PC-9 (cell line): ENCODE data around the gene RNU1-2. TPM values are rescaled to one million over a fixed set of nuclear protein-coding genes. Genes with fewer than 3 reads are reported as not detected.
"Not testable (repeated sequence)": the region's sequence is repeated elsewhere in the genome, so short reads cannot be mapped to it uniquely, and the experiment has no call there.

Experiments
- Bru-seq: library from RNA; stranded (reverse); fragments of 400-500 nt; gene quantifications from one replicate; lab custom pipeline; 2021; lab: Mats Ljungman, UMichigan
- BruChase-seq, 2 experiments: library from RNA; stranded (reverse); fragments of 400-500 nt; gene quantifications; one replicate each; lab custom pipeline; 2021; lab: Mats Ljungman, UMichigan
- BruUV-seq: library from RNA; stranded (reverse); fragments of 400-500 nt; replicated peaks from 2 replicates; lab custom pipeline; 2021; lab: Mats Ljungman, UMichigan
- CTCF ChIA-PET: fragments of 300-600 bp; sonication (Branson Sonifier 250); formaldehyde crosslinking; loops from one replicate; lab custom pipeline; 2022; ENCODE audit warnings: antibody characterized with exemption; lab: Charles Lee
- POLR2A ChIA-PET: fragments of 300-600 bp; sonication (Branson Sonifier 250); formaldehyde crosslinking; loops from one replicate; lab custom pipeline; 2022; ENCODE audit warnings: antibody characterized with exemption; ENCODE audit not compliant: unreplicated experiment; lab: Charles Lee
- DNase-seq, 2 experiments: peaks; one replicate each; pipeline versions ENCODE4 v3.0.0 to v3.0.0-alpha.2; 2015 to 2022; ENCODE audit warnings: mixed read lengths in 1 of 2
- H2AFZ ChIP-seq: fragments of 200-600 bp; sonication (generic); 2 replicates; pipeline ENCODE4 v1.8.1; 2017; ENCODE audit warnings: antibody characterized with exemption
- H3F3A ChIP-seq: fragments of 200-600 bp; sonication (generic); 2 replicates; pipeline ENCODE4 v1.8.1; 2017; ENCODE audit warnings: antibody characterized with exemption, mild to moderate bottlenecking, low read depth; ENCODE audit not compliant: insufficient read depth
- H3K27ac ChIP-seq: fragments of 200-600 bp; sonication (generic); 2 replicates; pipeline ENCODE4 v1.6.1; 2016; ENCODE audit warnings: mixed run types
- H3K27me3 ChIP-seq: fragments of 200-600 bp; sonication (generic); 2 replicates; pipeline ENCODE4 v1.6.1; 2016; ENCODE audit warnings: low read depth, mixed run types; ENCODE audit not compliant: insufficient read depth
- H3K36me3 ChIP-seq: fragments of 200-600 bp; sonication (generic); 2 replicates; pipeline ENCODE4 v1.6.1; 2016; ENCODE audit warnings: low read depth, mixed run types
- H3K4me1 ChIP-seq: fragments of 200-600 bp; sonication (generic); replicated peaks from 2 replicates; pipeline ENCODE4 v1.6.1; 2016; ENCODE audit warnings: mixed run types; ENCODE audit not compliant: insufficient read depth
- H3K4me2 ChIP-seq: fragments of 200-600 bp; sonication (generic); 2 replicates; pipeline ENCODE4 v1.6.1; 2017; ENCODE audit warnings: mixed run types
- H3K4me3 ChIP-seq: fragments of 200-600 bp; sonication (generic); 2 replicates; pipeline ENCODE4 v1.6.1; 2016; ENCODE audit warnings: mixed run types
- H3K79me2 ChIP-seq: fragments of 200-600 bp; sonication (generic); 2 replicates; pipeline ENCODE4 v1.6.1; 2017; ENCODE audit warnings: low read depth, mixed run types
- H3K9me2 ChIP-seq: fragments of 200-600 bp; sonication (generic); 2 replicates; pipeline ENCODE4 v1.8.1; 2017; ENCODE audit warnings: mild to moderate bottlenecking; ENCODE audit not compliant: insufficient read depth
- H3K9me3 ChIP-seq: fragments of 200-600 bp; sonication (generic); 2 replicates; pipeline ENCODE4 v1.8.1; 2016; ENCODE audit warnings: low read depth; ENCODE audit not compliant: insufficient read depth
- H4K20me1 ChIP-seq: fragments of 200-600 bp; sonication (generic); 2 replicates; pipeline ENCODE4 v1.8.1; 2017; ENCODE audit not compliant: insufficient read depth
- intact Hi-C: fragments of 100-400 bp; cut with micrococcal nuclease; formaldehyde crosslinking; loops from one replicate; pipeline ENCODE4 v1.10.0; 2022; ENCODE audit not compliant: unreplicated experiment
- long read RNA-seq: library from polyadenylated mRNA; stranded (forward); transcript quantifications from one replicate; pipeline ENCODE4 v2.0.0, GENCODE V29; 2022
- total RNA-seq: library from RNA; stranded (reverse); gene quantifications from 2 replicates; pipeline ENCODE4 v1.2.3, GENCODE V29; 2021

RNU1-2 gene
- total RNA-seq (1,333 and 3,235 TPM in 2 replicates), Bru-seq, nascent RNA (percentile 94 among the genes with signal in this experiment), BruChase-seq, experiment 1, labeled RNA remaining after a 2-hour chase (percentile 39 among the genes with signal in this experiment), BruChase-seq, experiment 2, labeled RNA remaining after a 6-hour chase (percentile 59 among the genes with signal in this experiment)
- long read RNA-seq, result 0 reads

DNA sequence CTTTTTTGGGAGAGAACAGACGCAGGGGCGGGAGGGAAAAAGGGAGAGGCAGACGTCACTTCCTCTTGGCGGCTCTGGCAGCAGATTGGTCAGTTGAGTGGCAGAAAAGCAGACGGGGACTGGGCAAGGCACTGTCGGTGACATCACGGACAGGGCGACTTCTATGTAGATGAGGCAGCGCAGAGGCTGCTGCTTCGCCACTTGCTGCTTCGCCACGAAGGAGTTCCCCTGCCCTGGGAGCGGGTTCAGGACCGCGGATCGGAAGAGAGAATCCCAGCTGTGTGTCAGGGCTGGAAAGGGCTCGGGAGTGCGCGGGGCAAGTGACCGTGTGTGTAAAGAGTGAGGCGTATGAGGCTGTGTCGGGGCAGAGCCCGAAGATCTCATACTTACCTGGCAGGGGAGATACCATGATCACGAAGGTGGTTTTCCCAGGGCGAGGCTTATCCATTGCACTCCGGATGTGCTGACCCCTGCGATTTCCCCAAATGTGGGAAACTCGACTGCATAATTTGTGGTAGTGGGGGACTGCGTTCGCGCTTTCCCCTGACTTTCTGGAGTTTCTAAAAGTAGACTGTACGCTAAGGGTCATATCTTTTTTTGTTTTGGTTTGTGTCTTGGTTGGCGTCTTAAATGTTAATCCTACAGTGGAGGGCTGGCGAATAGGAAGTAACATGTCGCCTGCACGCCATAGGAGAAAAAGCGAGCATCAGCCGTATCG is at the start of gene RNU1-2:
Gene RNU1-2 (plus strand): TSS at position 383 of the 718 bp plus-strand sequence.
- H3K9me3 ChIP-seq, H3K4me1 ChIP-seq, intact Hi-C loops, H3K36me3 ChIP-seq, H2AFZ ChIP-seq, CTCF ChIA-PET, H3K79me2 ChIP-seq, H3K27me3 ChIP-seq, H4K20me1 ChIP-seq, H3F3A ChIP-seq, H3K9me2 ChIP-seq: not testable (repeated sequence)
- peak; percentile 70 to 93 for DNase-seq
- TSS peak; percentile 99 for BruUV-seq
- POLR2A ChIA-PET, result interaction anchor here (0.6 to 0.7 kb wide), 4 partner anchors 8 to 454 kb away, joined by 4 to 7 read pairs (median 4); no protein-coding TSS in a partner anchor
- H3K4me2 ChIP-seq, result peak within 1 kb of the TSS; percentile 75
- peak within 1 kb of the TSS; percentile 60 for H3K27ac ChIP-seq
- H3K4me3 ChIP-seq, result peak within 1 kb of the TSS; percentile 49; the same call in 1 of the 2 replicates

- H3K4me3 ChIP-seq, H4K20me1 ChIP-seq, POLR2A ChIA-PET, CTCF ChIA-PET, H3K27me3 ChIP-seq, H3F3A ChIP-seq, H3K4me1 ChIP-seq, BruUV-seq, H3K36me3 ChIP-seq, H3K4me2 ChIP-seq, H3K9me3 ChIP-seq, DNase-seq, H3K27ac ChIP-seq, H2AFZ ChIP-seq, H3K9me2 ChIP-seq, H3K79me2 ChIP-seq, intact Hi-C loops: not testable (repeated sequence)
These were observed 39.6 kb upstream of the RNU1-2 start for GRCh38 chr1:16856201-16856600.

GRCh38 chr1:16859167-16860041 is 36.4 kb upstream of the RNU1-2 start:
- BruUV-seq, H2AFZ ChIP-seq, intact Hi-C loops, H3K9me2 ChIP-seq, H3K36me3 ChIP-seq, H3K4me1 ChIP-seq, POLR2A ChIA-PET, H3K79me2 ChIP-seq, H3F3A ChIP-seq, H3K9me3 ChIP-seq, H4K20me1 ChIP-seq, DNase-seq, H3K4me2 ChIP-seq, CTCF ChIA-PET, H3K27me3 ChIP-seq, H3K27ac ChIP-seq, H3K4me3 ChIP-seq: not testable (repeated sequence)

DNA sequence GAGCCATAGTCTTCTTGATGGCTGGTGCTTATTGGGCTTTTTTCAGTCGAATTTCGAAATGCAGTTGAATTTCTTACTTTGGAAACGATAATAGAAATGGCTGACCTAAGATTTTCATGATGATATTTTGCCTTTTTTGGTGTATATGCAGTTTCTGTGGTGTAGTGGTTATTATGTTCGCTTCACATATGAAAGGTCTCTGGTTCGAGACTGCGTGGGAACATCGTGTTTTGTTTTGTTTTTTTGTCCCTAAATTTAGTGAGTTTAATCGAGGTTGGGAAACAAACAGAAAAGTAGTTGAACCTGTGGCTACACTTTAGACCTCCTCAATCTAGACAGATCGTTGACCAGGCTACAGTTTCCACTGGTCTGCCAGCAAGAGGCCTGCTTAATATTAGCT is 35.7 kb upstream of the RNU1-2 start:
- H4K20me1 ChIP-seq, H3K79me2 ChIP-seq, H3K9me2 ChIP-seq, CTCF ChIA-PET, H3K27ac ChIP-seq, H3K4me3 ChIP-seq, POLR2A ChIA-PET, H3F3A ChIP-seq, H3K36me3 ChIP-seq, H3K4me1 ChIP-seq, DNase-seq, H3K27me3 ChIP-seq, intact Hi-C loops, H2AFZ ChIP-seq, H3K9me3 ChIP-seq, H3K4me2 ChIP-seq, BruUV-seq: not testable (repeated sequence)

DNA sequence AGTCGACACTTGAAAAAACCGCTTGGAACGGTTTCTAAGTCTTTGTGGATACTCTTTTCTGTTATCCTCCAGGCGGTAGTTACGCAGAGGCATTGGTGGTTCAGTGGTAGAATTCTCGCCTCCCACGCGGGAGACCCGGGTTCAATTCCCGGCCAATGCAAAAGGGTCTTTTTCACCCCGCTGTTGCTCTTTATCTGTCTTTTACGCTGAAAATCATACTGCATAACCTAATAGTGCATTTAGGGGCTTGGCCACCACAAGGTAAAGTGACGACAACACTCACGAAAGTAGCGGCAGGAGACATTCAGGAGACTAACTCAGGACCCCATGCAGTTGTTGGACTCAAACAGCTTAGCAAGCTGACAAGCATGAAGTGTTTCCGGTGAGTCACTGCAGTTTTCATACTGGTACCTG is 33.9 kb upstream of the RNU1-2 start:
- H3K4me1 ChIP-seq, POLR2A ChIA-PET, H3K9me3 ChIP-seq, CTCF ChIA-PET, H3K36me3 ChIP-seq, H3K79me2 ChIP-seq, H3K4me3 ChIP-seq, H3F3A ChIP-seq, intact Hi-C loops, H4K20me1 ChIP-seq, H3K27ac ChIP-seq, H3K27me3 ChIP-seq, H3K9me2 ChIP-seq, H3K4me2 ChIP-seq, H2AFZ ChIP-seq: not testable (repeated sequence)
- DNase-seq, result peak; percentile 30 to 31
- TSS peak; percentile 94 for BruUV-seq

- H3K4me3 ChIP-seq, H2AFZ ChIP-seq, H3K9me2 ChIP-seq, H3F3A ChIP-seq, BruUV-seq, H3K36me3 ChIP-seq, H3K27me3 ChIP-seq, CTCF ChIA-PET, H3K4me1 ChIP-seq, H3K4me2 ChIP-seq, H3K9me3 ChIP-seq, DNase-seq, H3K79me2 ChIP-seq, H3K27ac ChIP-seq, H4K20me1 ChIP-seq, POLR2A ChIA-PET, intact Hi-C loops: not testable (repeated sequence)
These were observed 33.4 kb upstream of the RNU1-2 start for GRCh38 chr1:16862415-16862814.

DNA sequence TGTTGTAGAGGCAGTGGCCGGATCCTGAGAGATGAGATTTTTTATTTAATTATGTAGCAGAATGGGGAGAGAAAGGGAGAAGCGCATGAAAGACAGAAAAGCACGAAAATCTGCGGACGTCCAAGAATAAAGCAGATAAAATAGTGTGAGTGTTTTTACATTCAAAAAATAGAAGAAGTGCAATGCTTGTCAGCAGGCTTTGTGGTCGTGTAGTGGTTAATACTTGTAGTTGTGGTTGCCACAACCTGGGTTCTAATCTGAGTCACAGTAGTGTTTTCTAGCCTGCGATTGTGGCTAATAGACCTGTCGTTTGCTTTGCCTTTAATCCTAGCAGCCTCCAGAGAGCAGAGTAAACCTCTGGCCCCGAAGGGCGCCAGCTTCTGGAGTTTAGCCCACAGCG is 32.8 kb upstream of the RNU1-2 start:
- BruUV-seq, H4K20me1 ChIP-seq, H3K27me3 ChIP-seq, H3F3A ChIP-seq, H3K4me2 ChIP-seq, H3K4me3 ChIP-seq, H3K79me2 ChIP-seq, POLR2A ChIA-PET, H3K9me3 ChIP-seq, H3K27ac ChIP-seq, H3K4me1 ChIP-seq, CTCF ChIA-PET, intact Hi-C loops, H2AFZ ChIP-seq, H3K9me2 ChIP-seq, DNase-seq, H3K36me3 ChIP-seq: not testable (repeated sequence)
